Brain microvascular endothelial cell (primary cell): ENCODE results near the gene RAPGEF4.
A peak's percentile ranks its signal among the peaks of the same experiment; 100 is the strongest.

Source experiments
- DNase-seq: peaks from one replicate; pipeline ENCODE4 v3.0.0-alpha.2; 2020
- H3K27ac ChIP-seq: fragments of 250-450 bp; sonication (Bioruptor Pico); 2 replicates; pipeline ENCODE4 v1.5.1; 2020; ENCODE audit warnings: mild to moderate bottlenecking, moderate library complexity
- H3K27me3 ChIP-seq: fragments of 250-450 bp; sonication (Bioruptor Pico); replicated peaks from 2 replicates; pipeline ENCODE4 v1.5.1; 2020; ENCODE audit warnings: mild to moderate bottlenecking
- H3K36me3 ChIP-seq: fragments of 250-450 bp; sonication (Bioruptor Pico); replicated peaks from 2 replicates; pipeline ENCODE4 v1.5.1; 2020; ENCODE audit warnings: mild to moderate bottlenecking
- H3K4me3 ChIP-seq: 2 replicates; pipeline ENCODE4 v1.5.1; 2011; ENCODE audit warnings: low read depth, mild to moderate bottlenecking, control low read depth, low read length, moderate library complexity
- in situ Hi-C: cut with HindIII; loops from 2 replicates; pipeline ENCODE4 v1.10.0; 2017; ENCODE audit warnings: low sequenced_read_pairs, low pct_ligation_motif_present
- TF ChIP-seq, protein P1 (sequence below): IDR thresholded peaks from 2 replicates; pipeline ENCODE4 v1.5.1; 2011; ENCODE audit warnings: low read depth, mild to moderate bottlenecking, moderate library complexity, low read length, control low read depth, inconsistent platforms; ENCODE audit errors: missing control alignments

RAPGEF4 gene

DNA sequence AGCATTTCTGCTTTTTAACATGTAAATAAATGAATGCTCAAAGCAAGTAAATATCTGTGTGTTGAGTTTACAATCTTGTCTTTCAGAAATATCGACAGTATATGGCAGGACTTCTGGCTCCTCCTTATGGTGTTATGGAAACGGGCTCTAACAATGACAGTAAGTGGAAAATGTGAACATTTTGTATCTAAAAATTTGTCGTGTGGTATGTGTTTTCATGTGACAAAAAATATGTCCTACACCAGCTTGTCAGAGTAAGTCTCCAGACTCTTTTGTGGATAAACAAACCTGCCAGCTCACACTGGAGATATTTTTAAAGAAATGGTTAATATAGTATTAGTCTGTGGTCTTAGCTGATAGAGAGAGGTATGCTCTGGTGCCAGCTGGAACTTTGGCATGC, 182.1 kb downstream of the RAPGEF4 start:
- no peak overlapping the region for H3K4me3 ChIP-seq
- H3K27ac ChIP-seq = no peak overlapping the region
- DNase-seq = no peak
- in situ Hi-C loops = no loop called here
- no peaks in the 10 kb centered on the region for H3K27me3 ChIP-seq
- TF ChIP-seq, protein P1, sequence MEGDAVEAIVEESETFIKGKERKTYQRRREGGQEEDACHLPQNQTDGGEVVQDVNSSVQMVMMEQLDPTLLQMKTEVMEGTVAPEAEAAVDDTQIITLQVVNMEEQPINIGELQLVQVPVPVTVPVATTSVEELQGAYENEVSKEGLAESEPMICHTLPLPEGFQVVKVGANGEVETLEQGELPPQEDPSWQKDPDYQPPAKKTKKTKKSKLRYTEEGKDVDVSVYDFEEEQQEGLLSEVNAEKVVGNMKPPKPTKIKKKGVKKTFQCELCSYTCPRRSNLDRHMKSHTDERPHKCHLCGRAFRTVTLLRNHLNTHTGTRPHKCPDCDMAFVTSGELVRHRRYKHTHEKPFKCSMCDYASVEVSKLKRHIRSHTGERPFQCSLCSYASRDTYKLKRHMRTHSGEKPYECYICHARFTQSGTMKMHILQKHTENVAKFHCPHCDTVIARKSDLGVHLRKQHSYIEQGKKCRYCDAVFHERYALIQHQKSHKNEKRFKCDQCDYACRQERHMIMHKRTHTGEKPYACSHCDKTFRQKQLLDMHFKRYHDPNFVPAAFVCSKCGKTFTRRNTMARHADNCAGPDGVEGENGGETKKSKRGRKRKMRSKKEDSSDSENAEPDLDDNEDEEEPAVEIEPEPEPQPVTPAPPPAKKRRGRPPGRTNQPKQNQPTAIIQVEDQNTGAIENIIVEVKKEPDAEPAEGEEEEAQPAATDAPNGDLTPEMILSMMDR = no peak
- no peaks in the 10 kb centered on the region for H3K36me3 ChIP-seq

- no peak overlapping the region for H3K4me3 ChIP-seq
- no peaks in the 10 kb centered on the region for H3K36me3 ChIP-seq
- DNase-seq = no peak
- no peak overlapping the region for H3K27ac ChIP-seq
- H3K27me3 ChIP-seq = no peaks in the 10 kb centered on the region
- TF ChIP-seq, protein P1 = no peak
- in situ Hi-C loops = no loop called here
These were observed 184.1 kb downstream of the RAPGEF4 start for GRCh38 chr2:172919732-172920131.

- TF ChIP-seq, protein P1 = no peak
- peak; percentile 45 for DNase-seq
- Histone ChIP-seq H3K36me3 (no peaks in the 10 kb centered on the region), H3K27me3 (no peaks in the 10 kb centered on the region), H3K27ac (no peak overlapping the region), H3K4me3 (no peak overlapping the region)
- in situ Hi-C loops = no loop called here
These were observed 186.0 kb downstream of the RAPGEF4 start for GRCh38 chr2:172921532-172922236.

DNA sequence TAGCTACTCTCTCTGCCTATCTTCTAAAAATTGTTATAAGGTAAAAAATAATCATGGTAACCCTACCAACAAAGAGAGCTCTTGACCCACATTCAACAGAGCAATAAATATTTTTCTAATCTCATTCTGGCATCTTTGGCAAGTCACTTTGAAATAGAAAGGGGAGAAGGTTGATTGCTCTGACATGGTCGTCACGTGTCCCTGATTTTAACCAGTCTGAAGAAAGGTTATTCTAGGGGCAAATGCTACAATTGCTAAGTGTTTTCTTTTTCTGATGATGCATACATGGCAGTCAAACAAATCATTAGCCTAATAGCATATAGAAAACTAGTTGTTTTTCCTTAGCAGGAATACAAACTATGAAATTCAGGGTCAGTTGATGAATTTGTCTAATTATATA, 186.7 kb downstream of the RAPGEF4 start:
- H3K4me3 ChIP-seq = no peak overlapping the region
- H3K36me3 ChIP-seq = no peaks in the 10 kb centered on the region
- DNase-seq = no peak
- in situ Hi-C loops = no loop called here
- TF ChIP-seq, protein P1 = no peak
- H3K27me3 ChIP-seq = no peaks in the 10 kb centered on the region
- H3K27ac ChIP-seq = no peak overlapping the region

GRCh38 chr2:172922815-172923214, 187.2 kb downstream of the RAPGEF4 start:
- no peak overlapping the region for H3K27ac ChIP-seq
- no peak for DNase-seq
- no peaks in the 10 kb centered on the region for H3K27me3 ChIP-seq
- in situ Hi-C loops = no loop called here
- H3K36me3 ChIP-seq = no peaks in the 10 kb centered on the region
- no peak overlapping the region for H3K4me3 ChIP-seq
- TF ChIP-seq, protein P1 = no peak
